Spleen (tissue), 7 donors: ENCODE data around the gene DGKH.

Experiments used
- POLR2A ChIP-seq, 3 donors: fragments of 450-650 bp; IDR thresholded peaks; one replicate each; pipeline ENCODE4 v1.5.1; 2017; ENCODE audit warnings: antibody characterized with exemption in 3 of 3, mild to moderate bottlenecking in 1 of 3
- TF ChIP-seq, protein P1 (sequence below), 11 experiments: fragments of 200-600 bp in 7 of 11; fragments of 450-650 bp in 4 of 11; sonication (generic) in 4 of 11; IDR thresholded peaks in 8 of 11; conservative IDR thresholded peaks in 3 of 11; 1 replicate in 7 of 11; 2 replicates in 4 of 11; pipeline versions ENCODE4 v1.4.0 to v1.8.0; 2016 to 2021; ENCODE audit warnings: antibody characterized with exemption in 11 of 11, inconsistent platforms in 4 of 11, mild to moderate bottlenecking in 1 of 11
- donor health status: DM: no; HTN: no; CAD: no; lungs with moderate emphysema.
- donor health status: DM: no; HTN: no; CAD: no.
- donor health status: DM: no; HTN: no; CAD: no.

GRCh38 chr13:42259515-42259914 is 211.1 kb downstream of the DGKH start:
- TF ChIP-seq, protein P1, sequence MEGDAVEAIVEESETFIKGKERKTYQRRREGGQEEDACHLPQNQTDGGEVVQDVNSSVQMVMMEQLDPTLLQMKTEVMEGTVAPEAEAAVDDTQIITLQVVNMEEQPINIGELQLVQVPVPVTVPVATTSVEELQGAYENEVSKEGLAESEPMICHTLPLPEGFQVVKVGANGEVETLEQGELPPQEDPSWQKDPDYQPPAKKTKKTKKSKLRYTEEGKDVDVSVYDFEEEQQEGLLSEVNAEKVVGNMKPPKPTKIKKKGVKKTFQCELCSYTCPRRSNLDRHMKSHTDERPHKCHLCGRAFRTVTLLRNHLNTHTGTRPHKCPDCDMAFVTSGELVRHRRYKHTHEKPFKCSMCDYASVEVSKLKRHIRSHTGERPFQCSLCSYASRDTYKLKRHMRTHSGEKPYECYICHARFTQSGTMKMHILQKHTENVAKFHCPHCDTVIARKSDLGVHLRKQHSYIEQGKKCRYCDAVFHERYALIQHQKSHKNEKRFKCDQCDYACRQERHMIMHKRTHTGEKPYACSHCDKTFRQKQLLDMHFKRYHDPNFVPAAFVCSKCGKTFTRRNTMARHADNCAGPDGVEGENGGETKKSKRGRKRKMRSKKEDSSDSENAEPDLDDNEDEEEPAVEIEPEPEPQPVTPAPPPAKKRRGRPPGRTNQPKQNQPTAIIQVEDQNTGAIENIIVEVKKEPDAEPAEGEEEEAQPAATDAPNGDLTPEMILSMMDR (IDR thresholded peaks at IDR 0.05 in 8 of 11, conservative IDR thresholded peaks at IDR 0.05 in 3 of 11) = no peak
- no peak for TF ChIP-seq POLR2A (IDR thresholded peaks at IDR 0.05)
